Adipocyte (in vitro differentiated cells): ENCODE measurements around the gene PAEP.

Experiments
- DNase-seq: peaks from one replicate; pipeline ENCODE4 v3.0.0-alpha.2; 2015; ENCODE audit warnings: low read depth
- H3K27me3 ChIP-seq: replicated peaks from 2 replicates; pipeline ENCODE4 v1.7.0; 2013; ENCODE audit warnings: mild to moderate bottlenecking, low read length, moderate library complexity; ENCODE audit not compliant: control insufficient read depth, insufficient read depth
- H3K36me3 ChIP-seq: 2 replicates; pipeline ENCODE4 v1.7.0; 2013; ENCODE audit warnings: low read length, mild to moderate bottlenecking, moderate library complexity; ENCODE audit not compliant: control insufficient read depth, insufficient read depth, severe bottlenecking
- H3K4me1 ChIP-seq: 2 replicates; pipeline ENCODE4 v1.7.0; 2013; ENCODE audit warnings: mild to moderate bottlenecking, low read length, moderate library complexity; ENCODE audit not compliant: control insufficient read depth, insufficient read depth
- H3K4me3 ChIP-seq: 2 replicates; pipeline ENCODE4 v1.7.0; 2013; ENCODE audit warnings: mild to moderate bottlenecking, low read length, moderate library complexity
- H3K9ac ChIP-seq: 2 replicates; pipeline ENCODE4 v1.7.0; 2013; ENCODE audit warnings: mild to moderate bottlenecking, low read length, moderate library complexity
- H3K9me3 ChIP-seq: 2 replicates; pipeline ENCODE4 v1.7.0; 2013; ENCODE audit warnings: mild to moderate bottlenecking, low read length, moderate library complexity; ENCODE audit not compliant: control insufficient read depth

PAEP gene

GRCh38 chr9:135520916-135521607 is 40.5 kb upstream of the PAEP start, which contains the start of gene LCN1:
Gene LCN1 (plus strand): TSS chr9:135521440. CDS start chr9:135521498, 58 bp downstream.
- Histone ChIP-seq H3K36me3 (no peaks in the 10 kb centered on the region), H3K9me3 (no peaks in the 10 kb centered on the region), H3K4me3 (no peak within 1 kb of the TSS), H3K27me3 (peaks cover 38% of the 10 kb centered on the region), H3K9ac (no peak within 1 kb of the TSS), H3K4me1 (peaks cover 4% of the 10 kb centered on the region)
- DNase-seq: no peak

DNA sequence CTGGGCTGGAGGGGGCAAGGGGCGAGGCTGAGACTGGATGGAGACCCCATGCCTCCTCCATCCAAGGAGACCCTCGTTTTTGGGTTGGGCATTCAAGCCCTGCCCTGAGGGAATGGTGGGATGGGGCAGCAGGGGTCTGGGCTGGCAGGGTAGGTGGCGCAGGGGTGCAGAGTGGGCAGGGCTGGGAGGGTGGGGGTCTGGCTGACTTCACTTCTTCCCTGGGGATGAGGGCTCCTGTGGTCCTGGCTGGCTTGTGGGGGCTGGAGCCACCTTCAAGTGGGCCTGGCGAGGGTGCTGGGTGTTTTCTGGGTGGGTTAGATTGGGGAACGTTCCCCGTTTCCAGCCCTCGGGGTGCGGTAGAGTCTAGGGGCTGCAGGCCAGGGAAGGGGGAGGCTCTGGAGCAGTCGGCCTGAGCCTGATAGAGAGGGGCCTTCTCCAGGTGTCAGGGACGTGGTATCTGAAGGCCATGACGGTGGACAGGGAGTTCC is 39.9 kb upstream of the PAEP start:
- Histone ChIP-seq H3K9ac (no peak overlapping the region), H3K4me3 (no peak overlapping the region), H3K4me1 (peaks cover 4% of the 10 kb centered on the region), H3K27me3 (peaks cover 38% of the 10 kb centered on the region), H3K9me3 (no peaks in the 10 kb centered on the region), H3K36me3 (no peaks in the 10 kb centered on the region)
- no peak for DNase-seq

GRCh38 chr9:135522137-135522877 is 39.2 kb upstream of the PAEP start:
- Histone ChIP-seq H3K4me3 (no peak overlapping the region), H3K27me3 (peaks cover 42% of the 10 kb centered on the region), H3K4me1 (peaks cover 4% of the 10 kb centered on the region), H3K9me3 (no peaks in the 10 kb centered on the region), H3K36me3 (no peaks in the 10 kb centered on the region), H3K9ac (no peak overlapping the region)
- no peak for DNase-seq

- Histone ChIP-seq H3K36me3 (no peaks in the 10 kb centered on the region), H3K9ac (no peak overlapping the region), H3K9me3 (no peaks in the 10 kb centered on the region), H3K4me1 (peaks cover 4% of the 10 kb centered on the region), H3K27me3 (peaks cover 38% of the 10 kb centered on the region), H3K4me3 (no peak overlapping the region)
- no peak for DNase-seq
Measured at GRCh38 chr9:135522931-135523330, 38.6 kb upstream of the PAEP start.

DNA sequence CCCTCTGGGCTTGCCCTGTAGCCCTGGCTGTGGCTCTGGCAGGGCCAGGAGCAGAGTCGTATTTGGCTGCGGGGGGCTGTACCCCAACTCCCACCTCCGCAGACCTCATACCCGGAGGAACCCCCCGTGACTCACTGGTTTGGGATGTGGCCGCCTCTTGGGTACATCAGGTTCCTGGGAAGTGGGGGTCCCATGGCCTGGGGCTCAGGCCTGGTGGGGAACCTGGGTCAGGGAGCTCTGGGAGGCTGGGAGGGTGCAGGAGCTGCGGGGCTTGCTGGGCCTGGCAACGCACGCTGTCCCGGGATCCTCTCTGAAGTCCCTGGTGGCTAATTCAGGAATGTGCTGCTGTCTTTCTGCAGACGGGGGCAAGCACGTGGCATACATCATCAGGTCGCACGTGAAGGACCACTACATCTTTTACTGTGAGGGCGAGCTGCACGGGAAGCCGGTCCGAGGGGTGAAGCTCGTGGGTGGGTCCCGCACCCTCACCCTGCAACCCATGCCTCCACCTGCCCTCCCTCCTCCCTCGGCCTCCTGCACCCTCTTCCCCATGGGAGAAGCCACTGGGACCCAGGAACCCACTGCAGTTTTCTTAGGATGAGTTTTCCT is 37.9 kb upstream of the PAEP start:
- no peaks in the 10 kb centered on the region for H3K36me3 ChIP-seq
- H3K4me1 ChIP-seq: peaks cover 4% of the 10 kb centered on the region
- no peak overlapping the region for H3K4me3 ChIP-seq
- H3K9ac ChIP-seq: no peak overlapping the region
- no peak for DNase-seq
- H3K9me3 ChIP-seq: no peaks in the 10 kb centered on the region
- peaks cover 35% of the 10 kb centered on the region for H3K27me3 ChIP-seq

DNA sequence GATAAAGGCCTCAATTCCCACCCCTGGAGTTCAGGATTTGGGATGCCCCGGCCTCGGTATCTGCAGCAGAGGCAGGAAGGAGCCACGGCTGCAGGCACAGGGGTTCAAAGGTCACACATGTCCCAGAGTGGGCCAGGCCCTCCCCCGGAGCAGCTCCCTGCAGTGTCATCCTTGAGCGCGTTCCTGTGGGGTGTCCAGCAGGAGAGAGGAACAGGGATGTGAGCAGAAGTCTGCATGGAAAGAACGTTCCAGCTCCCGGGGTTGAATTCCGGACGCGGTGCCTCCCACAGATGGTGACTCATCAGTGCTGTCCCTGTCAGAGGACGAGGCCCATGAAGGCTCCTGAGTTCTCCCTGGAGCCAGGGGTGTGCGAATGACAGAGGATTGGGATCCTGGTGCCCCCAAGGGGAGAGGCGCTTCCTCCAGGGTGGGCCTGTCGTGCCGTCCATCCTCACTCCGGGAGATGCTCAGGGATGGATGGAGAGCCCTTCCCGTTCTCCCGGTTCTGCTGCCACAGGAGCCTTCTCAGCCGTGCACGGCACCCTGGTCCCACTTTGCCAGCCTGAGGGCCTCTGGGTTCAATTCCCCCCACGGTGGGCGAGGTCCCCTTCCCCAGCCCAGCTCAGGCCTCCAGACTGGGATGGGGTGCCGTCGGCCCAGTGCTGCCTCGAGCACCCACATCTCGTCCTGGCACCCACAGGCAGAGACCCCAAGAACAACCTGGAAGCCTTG is 37.3 kb upstream of the PAEP start:
- peak; percentile 31 for DNase-seq
- Histone ChIP-seq H3K9me3 (no peaks in the 10 kb centered on the region), H3K4me3 (no peak overlapping the region), H3K27me3 (peaks cover 34% of the 10 kb centered on the region), H3K9ac (no peak overlapping the region), H3K36me3 (no peaks in the 10 kb centered on the region), H3K4me1 (peaks cover 4% of the 10 kb centered on the region)

- Histone ChIP-seq H3K27me3 (peaks cover 37% of the 10 kb centered on the region), H3K9me3 (peaks cover 4% of the 10 kb centered on the region), H3K9ac (no peak overlapping the region), H3K36me3 (no peaks in the 10 kb centered on the region), H3K4me1 (peaks cover 4% of the 10 kb centered on the region), H3K4me3 (no peak overlapping the region)
- DNase-seq: no peak
Measured at GRCh38 chr9:135525241-135526088, 36.1 kb upstream of the PAEP start.

GRCh38 chr9:135526089-135526729 is 35.3 kb upstream of the PAEP start:
- peaks cover 4% of the 10 kb centered on the region for H3K9me3 ChIP-seq
- no peak for DNase-seq
- H3K4me3 ChIP-seq: no peak overlapping the region
- H3K36me3 ChIP-seq: no peaks in the 10 kb centered on the region
- peaks cover 4% of the 10 kb centered on the region for H3K4me1 ChIP-seq
- peaks cover 38% of the 10 kb centered on the region for H3K27me3 ChIP-seq
- no peak overlapping the region for H3K9ac ChIP-seq

- H3K4me3 ChIP-seq: no peak overlapping the region
- peaks cover 4% of the 10 kb centered on the region for H3K4me1 ChIP-seq
- H3K9ac ChIP-seq: no peak overlapping the region
- no peaks in the 10 kb centered on the region for H3K36me3 ChIP-seq
- H3K9me3 ChIP-seq: peaks cover 4% of the 10 kb centered on the region
- H3K27me3 ChIP-seq: peaks cover 38% of the 10 kb centered on the region
- no peak for DNase-seq
Measured at GRCh38 chr9:135526730-135527571, 34.6 kb upstream of the PAEP start.
